Karpas-422 (cell line): Measurements from ENCODE around the gene OR2T10. TPM values are rescaled to one million over a fixed set of nuclear protein-coding genes. Genes with fewer than 3 reads are reported as not detected.
"Not testable (repeated sequence)": the region's sequence is repeated elsewhere in the genome, so short reads cannot be mapped to it uniquely, and the experiment has no call there.

Experiments
- DNase-seq: peaks from one replicate; pipeline ENCODE4 v3.0.0-alpha.2; 2015
- H2AFZ ChIP-seq: fragments of 200-600 bp; sonication (generic); 2 replicates; pipeline ENCODE4 v1.6.1; 2014; ENCODE audit warnings: antibody characterized with exemption, low read length, mixed read lengths
- H3K27ac ChIP-seq: fragments of 200-600 bp; sonication (generic); 2 replicates; pipeline ENCODE4 v1.5.1; 2014; ENCODE audit warnings: mild to moderate bottlenecking, low read length, moderate library complexity
- H3K27me3 ChIP-seq: fragments of 200-600 bp; sonication (generic); 2 replicates; pipeline ENCODE4 v1.6.1; 2014; ENCODE audit warnings: low read length, mixed read lengths
- H3K36me3 ChIP-seq: fragments of 200-600 bp; sonication (generic); 2 replicates; pipeline ENCODE4 v1.6.1; 2014; ENCODE audit warnings: low read length, mixed read lengths; ENCODE audit not compliant: insufficient read depth
- H3K4me1 ChIP-seq: fragments of 200-600 bp; sonication (generic); 2 replicates; pipeline ENCODE4 v1.6.1; 2014; ENCODE audit warnings: mild to moderate bottlenecking, low read length, mixed read lengths
- H3K4me2 ChIP-seq: fragments of 200-600 bp; sonication (generic); 2 replicates; pipeline ENCODE4 v1.6.1; 2014; ENCODE audit warnings: low read length, low read depth, mild to moderate bottlenecking; ENCODE audit not compliant: poor library complexity, severe bottlenecking
- H3K4me3 ChIP-seq: fragments of 200-600 bp; sonication (generic); 2 replicates; pipeline ENCODE4 v1.5.1; 2014; ENCODE audit warnings: mild to moderate bottlenecking, antibody characterized with exemption, low read length, mixed read lengths
- H3K79me2 ChIP-seq: fragments of 200-600 bp; sonication (generic); 2 replicates; pipeline ENCODE4 v1.6.1; 2014; ENCODE audit warnings: mild to moderate bottlenecking, low read length, mixed read lengths
- H3K9ac ChIP-seq: fragments of 200-600 bp; sonication (generic); 2 replicates; pipeline ENCODE4 v1.6.0; 2014; ENCODE audit warnings: low read length
- H3K9me2 ChIP-seq: fragments of 200-600 bp; sonication (generic), shearing (Covaris generic); replicated peaks from 2 replicates; pipeline ENCODE4 v1.6.0; 2014; ENCODE audit warnings: mild to moderate bottlenecking, low read length, moderate library complexity; ENCODE audit not compliant: insufficient read depth
- H3K9me3 ChIP-seq: fragments of 300-700, 200-600 bp; sonication (generic); 2 replicates; pipeline ENCODE4 v1.6.1; 2014; ENCODE audit warnings: low read length, mixed read lengths
- H4K20me1 ChIP-seq: fragments of 200-600 bp; sonication (generic); 2 replicates; pipeline ENCODE4 v1.6.1; 2014; ENCODE audit warnings: mild to moderate bottlenecking, antibody characterized with exemption, low read length, low read depth; ENCODE audit not compliant: insufficient read depth
- small RNA-seq: library from RNA; depleted of rRNA; stranded (forward); fragments of <200 nt; gene quantifications from one replicate; pipeline ENCODE3, GENCODE V24; 2014
- total RNA-seq: library from RNA; depleted of rRNA; stranded (reverse); fragments of >200 nt; shearing (Covaris generic); gene quantifications from 2 replicates; pipeline ENCODE4 v1.2.3, GENCODE V29; 2014; ENCODE audit warnings: low replicate concordance; rRNA removed

Gene OR2T10
- total RNA-seq, 1 experiment from 2014 or later: not detected

- H3K9me3 ChIP-seq, H3K4me2 ChIP-seq, DNase-seq, H3K4me1 ChIP-seq, H3K79me2 ChIP-seq, H3K27ac ChIP-seq, H3K27me3 ChIP-seq, H4K20me1 ChIP-seq, H3K36me3 ChIP-seq, H3K9ac ChIP-seq, H2AFZ ChIP-seq, H3K9me2 ChIP-seq, H3K4me3 ChIP-seq: not testable (repeated sequence)
Measured at GRCh38 chr1:248565530-248566373, 31.7 kb downstream of the OR2T10 start.

- H3K79me2 ChIP-seq, H3K4me1 ChIP-seq, H4K20me1 ChIP-seq, H3K9me2 ChIP-seq, H3K27ac ChIP-seq, H3K4me2 ChIP-seq, H3K36me3 ChIP-seq, H3K27me3 ChIP-seq, H3K9me3 ChIP-seq, H3K9ac ChIP-seq, H3K4me3 ChIP-seq, DNase-seq, H2AFZ ChIP-seq: not testable (repeated sequence)
Measured at GRCh38 chr1:248562672-248563071, 34.8 kb downstream of the OR2T10 start, which contains the start of gene OR2T29. Gene OR2T29, minus strand, starts transcription at chr1:248562772. Its CDS starts 3,281 bp downstream, at chr1:248559491.

GRCh38 chr1:248551027-248551426 is 46.5 kb downstream of the OR2T10 start:
- not testable (repeated sequence) for H2AFZ ChIP-seq, H4K20me1 ChIP-seq, H3K27me3 ChIP-seq, H3K79me2 ChIP-seq, H3K9me3 ChIP-seq, DNase-seq, H3K36me3 ChIP-seq, H3K4me2 ChIP-seq, H3K4me3 ChIP-seq, H3K27ac ChIP-seq, H3K4me1 ChIP-seq, H3K9ac ChIP-seq, H3K9me2 ChIP-seq

- not testable (repeated sequence) for H3K79me2 ChIP-seq, H3K9me3 ChIP-seq, DNase-seq, H3K4me2 ChIP-seq, H3K9me2 ChIP-seq, H3K36me3 ChIP-seq, H2AFZ ChIP-seq, H3K4me3 ChIP-seq, H3K4me1 ChIP-seq, H3K9ac ChIP-seq, H3K27ac ChIP-seq, H3K27me3 ChIP-seq, H4K20me1 ChIP-seq
Measured at GRCh38 chr1:248547383-248547782, 50.1 kb downstream of the OR2T10 start.

Small RNA genes lying within 50 kb of the gene (small RNA-seq; reads per million reads assigned to genes)
- gene RF00019: not detected

Other genes starting within 250 kb of the OR2T10 start
- not detected in 2 replicates for gene OR14C36, start 248.9 kb downstream of the OR2T10 start, total RNA-seq
- gene OR2T4, start 236.0 kb downstream of the OR2T10 start, total RNA-seq: not detected in 2 replicates
- not detected in 2 replicates for gene OR2T6, start 222.0 kb downstream of the OR2T10 start, total RNA-seq
- gene OR2T1, start 194.7 kb downstream of the OR2T10 start, total RNA-seq: not detected in 2 replicates
- not detected in 2 replicates for gene OR2T2, start 152.1 kb downstream of the OR2T10 start, total RNA-seq
- gene OR2T3, start 124.3 kb downstream of the OR2T10 start, total RNA-seq: not detected in 2 replicates
- not detected in 2 replicates for gene OR2T5, start 109.1 kb downstream of the OR2T10 start, total RNA-seq
- not detected in 2 replicates for gene OR2G6, start 89.6 kb downstream of the OR2T10 start, total RNA-seq
- gene OR2T29, start 34.9 kb downstream of the OR2T10 start, total RNA-seq: not detected in 2 replicates
- not detected in 2 replicates for gene OR2T34, start 22.9 kb downstream of the OR2T10 start, total RNA-seq
- gene OR2T11, start 37.4 kb upstream of the OR2T10 start, total RNA-seq: not detected in 2 replicates
- not detected in 2 replicates for gene OR2T35, start 47.6 kb upstream of the OR2T10 start, total RNA-seq
- not detected in 2 replicates for gene OR2T27, start 57.8 kb upstream of the OR2T10 start, total RNA-seq
- gene OR14I1, start 105.1 kb upstream of the OR2T10 start, total RNA-seq: not detected in 2 replicates
- gene LYPD8, start 158.1 kb upstream of the OR2T10 start, total RNA-seq: not detected in 2 replicates
- 14.6 and 24.1 TPM in 2 replicates for gene SH3BP5L, start 228.2 kb upstream of the OR2T10 start, total RNA-seq
- 16.7 and 38.3 TPM in 2 replicates for gene ZNF672, start 240.5 kb upstream of the OR2T10 start, total RNA-seq